Esophagus squamous epithelium (tissue), 4 donors: ENCODE results near the gene TPD52L1.

Source experiments
- CTCF ChIP-seq, 6 experiments: fragments of 450-650 bp in 4 of 6; fragments of 200-600 bp in 2 of 6; sonication (generic) in 2 of 6; IDR thresholded peaks; one replicate each; pipeline ENCODE4 v1.5.1; 2016 to 2019; ENCODE audit warnings: antibody characterized with exemption in 6 of 6, mild to moderate bottlenecking in 4 of 6, moderate library complexity in 4 of 6
- POLR2A ChIP-seq, 4 donors: fragments of 450-650 bp; IDR thresholded peaks; one replicate each; pipeline ENCODE4 v1.6.1; 2017; ENCODE audit warnings: antibody characterized with exemption in 4 of 4, mild to moderate bottlenecking in 4 of 4, moderate library complexity in 3 of 4

GRCh38 chr6:125248136-125248535 lies 94.6 kb downstream of the TPD52L1 start:
- TF ChIP-seq CTCF (IDR thresholded peaks at IDR 0.05) = no peak
- TF ChIP-seq POLR2A (IDR thresholded peaks at IDR 0.05) = no peak
